GM12878 (cell line): Measurements from ENCODE around the gene DCC. TPM values are rescaled to one million over a fixed set of nuclear protein-coding genes. Genes with fewer than 3 reads are reported as not detected.

ENCODE experiments used
- ATAC-seq: fragments of 200-7000 bp; cut with Tn5 transposase; 3 replicates; pipeline ENCODE4 v1.9.1; 2020; ENCODE audit warnings: mild to moderate bottlenecking, moderate library complexity
- BruUV-seq: library from RNA; stranded (reverse); fragments of 400-500 nt; replicated peaks from 2 replicates; lab custom pipeline; 2021; lab: Mats Ljungman, UMichigan
- CTCF ChIA-PET: fragments of 300-600 bp; sonication (Branson Sonifier 250); formaldehyde crosslinking; extraction: SDS; loops from one replicate; lab custom pipeline; 2021; ENCODE audit warnings: inconsistent platforms; lab: Yijun Ruan, JAX
- POLR2A ChIA-PET: fragments of 350-600 bp; formaldehyde crosslinking; extraction: SDS; loops from one replicate; lab custom pipeline; 2021; ENCODE audit warnings: inconsistent platforms; lab: Charles Lee
- RAD21 ChIA-PET: fragments of 300-600 bp; sonication (Branson Sonifier 250); formaldehyde crosslinking; loops from one replicate; lab custom pipeline; 2023; ENCODE audit warnings: antibody characterized with exemption; ENCODE audit not compliant: unreplicated experiment; lab: Charles Lee
- SMC1A ChIA-PET: fragments of 300-600 bp; sonication (Branson Sonifier 250); formaldehyde crosslinking; loops from one replicate; lab custom pipeline; 2023; ENCODE audit not compliant: unreplicated experiment, uncharacterized antibody; lab: Charles Lee
- DNase-seq: peaks from one replicate; pipeline ENCODE4 v3.0.0-alpha.2; 2011; ENCODE audit warnings: low read depth, low spot score
- FAIRE-seq: peaks from 3 replicates; lab custom pipeline; 2011; peaks lifted over from hg19 to GRCh38; lab: Jason Lieb, UNC
- H2AFZ ChIP-seq: 2 replicates; pipeline ENCODE4 v1.6.0; 2011; ENCODE audit warnings: low read depth, low read length, control low read depth; ENCODE audit not compliant: control insufficient read depth
- H3K27ac ChIP-seq: 2 replicates; pipeline ENCODE4 v1.5.1; 2011; ENCODE audit warnings: control low read depth; ENCODE audit not compliant: control insufficient read depth, insufficient read depth
- H3K27me3 ChIP-seq, 2 experiments: replicated peaks in 1 of 2; 2 replicates each; pipeline versions ENCODE4 v1.6.0 to v1.6.1; 2011; ENCODE audit warnings: low read length in 1 of 2; ENCODE audit not compliant: control insufficient read depth in 2 of 2, insufficient read depth in 2 of 2
- H3K36me3 ChIP-seq, 2 experiments: 2 replicates each; pipeline ENCODE4 v1.5.1; 2011; ENCODE audit warnings: low read length in 1 of 2; ENCODE audit not compliant: control insufficient read depth in 2 of 2, insufficient read depth in 2 of 2
- H3K4me1 ChIP-seq: 2 replicates; pipeline ENCODE4 v1.6.1; 2011; ENCODE audit warnings: mild to moderate bottlenecking, low read length, moderate library complexity, mixed read lengths; ENCODE audit not compliant: control insufficient read depth, insufficient read depth
- H3K4me2 ChIP-seq: 2 replicates; pipeline ENCODE4 v1.6.0; 2011; ENCODE audit warnings: control low read depth; ENCODE audit not compliant: control insufficient read depth, insufficient read depth
- H3K4me3 ChIP-seq: fragments of 200-600 bp; sonication (generic); 2 replicates; pipeline ENCODE4 v1.5.1; 2016
- H3K79me2 ChIP-seq: 2 replicates; pipeline ENCODE4 v1.6.0; 2011; ENCODE audit warnings: low read length; ENCODE audit not compliant: control insufficient read depth, insufficient read depth
- H3K9ac ChIP-seq: 2 replicates; pipeline ENCODE4 v1.8.0; 2011; ENCODE audit warnings: low read length, control low read depth, mixed read lengths; ENCODE audit not compliant: control insufficient read depth, insufficient read depth
- H3K9me3 ChIP-seq: replicated peaks from 3 replicates; pipeline ENCODE4 v1.5.1; 2011; ENCODE audit warnings: mild to moderate bottlenecking, low read length; ENCODE audit not compliant: control insufficient read depth, insufficient read depth
- H4K20me1 ChIP-seq: 2 replicates; pipeline ENCODE4 v1.6.0; 2011; ENCODE audit not compliant: control insufficient read depth, insufficient read depth
- BACH1 ChIP-seq: fragments of 450-650 bp; IDR thresholded peaks from 2 replicates; pipeline ENCODE4 v1.6.1; 2017; ENCODE audit warnings: mild to moderate bottlenecking, borderline replicate concordance
- HCFC1 ChIP-seq: fragments of 150-350 bp; IDR thresholded peaks from 2 replicates; pipeline ENCODE4 v1.6.1; 2014; ENCODE audit warnings: low read length
- HDAC2 ChIP-seq: fragments of 200-600 bp; sonication (generic); IDR thresholded peaks from 2 replicates; pipeline ENCODE4 v1.6.1; 2017
- MYC ChIP-seq: IDR thresholded peaks from 2 replicates; pipeline ENCODE4 v1.6.1; 2011; ENCODE audit warnings: mild to moderate bottlenecking, low read length, moderate library complexity, inconsistent platforms; ENCODE audit not compliant: insufficient read depth, insufficient replicate concordance, insufficient read length, severe bottlenecking
- POLR2AphosphoS5 ChIP-seq: IDR thresholded peaks from 2 replicates; pipeline ENCODE4 v1.6.1; 2011; ENCODE audit warnings: mild to moderate bottlenecking, low read length, inconsistent platforms
- RAD21 ChIP-seq: IDR thresholded peaks from 2 replicates; pipeline ENCODE4 v1.6.1; 2011; ENCODE audit warnings: mild to moderate bottlenecking, low read depth, low read length, moderate library complexity; ENCODE audit not compliant: insufficient read depth
- SMAD1 ChIP-seq: fragments of 450-650 bp; IDR thresholded peaks from 2 replicates; pipeline ENCODE4 v1.6.1; 2018; ENCODE audit warnings: mild to moderate bottlenecking, low read depth; ENCODE audit not compliant: partially characterized antibody
- SUZ12 ChIP-seq: fragments of 200-600 bp; sonication (generic); IDR thresholded peaks from one replicate; pipeline ENCODE4 v1.6.1; 2018; ENCODE audit warnings: antibody characterized with exemption, mild to moderate bottlenecking; ENCODE audit not compliant: unreplicated experiment
- WGBS: methylation state at CpG from one replicate; pipeline ENCODE4 v1.1.6; 2016; ENCODE audit warnings: low lambda C conversion rate; ENCODE audit not compliant: insufficient replicate concordance, insufficient coverage; ENCODE audit errors: missing lambda C conversion rate; 5-methylcytosine and 5-hydroxymethylcytosine counted together
- in situ Hi-C: fragments of 300-500 bp; cut with MboI; formaldehyde crosslinking; loops from 9 replicates; pipeline ENCODE4 v1.14.3; 2018; ENCODE audit warnings: mixed read lengths
- intact Hi-C: fragments of 100-400 bp; cut with micrococcal nuclease; formaldehyde crosslinking; loops from one replicate; pipeline ENCODE4 v1.14.2; 2022; ENCODE audit not compliant: unreplicated experiment
- polyA plus RNA-seq, 11 experiments: library from polyadenylated mRNA; depleted of rRNA in 4 of 11; unstranded in 6 of 11; stranded (reverse) in 5 of 11; fragments of >200 nt; fragmentation: Nextera tagmentation in 4 of 11; fragmentation: Illumina TruSeq in 1 of 11; extraction: Ambion mirVana in 4 of 11; extraction: Trizol in 1 of 11; gene quantifications; 1 replicate in 1 of 11; 2 replicates in 10 of 11; pipeline versions ENCODE4 v1.2.1 to v1.2.3, GENCODE V29; 2011 to 2016; ENCODE audit warnings: inconsistent platforms in 2 of 11, missing spikeins in 2 of 11, low read depth in 1 of 11
- total RNA-seq, 4 experiments: library from RNA; depleted of rRNA in 3 of 4; stranded (reverse); fragments of >200 nt in 3 of 4; fragmentation: Illumina TruSeq in 1 of 4; extraction: Trizol in 1 of 4; gene quantifications; 2 replicates each; pipeline versions ENCODE4 v1.2.1 to v1.2.3, GENCODE V29; 2013 to 2021
- TF ChIP-seq, protein P1 (sequence below): fragments of 450-650 bp; IDR thresholded peaks from 2 replicates; pipeline ENCODE4 v1.6.1; 2016; ENCODE audit warnings: mild to moderate bottlenecking
- TF ChIP-seq, protein P2 (sequence below): IDR thresholded peaks from 2 replicates; pipeline ENCODE4 v1.6.1; 2012; ENCODE audit warnings: mild to moderate bottlenecking, low read depth, low read length
- TF ChIP-seq, protein P3 (sequence below): fragments of 450-650 bp; formaldehyde crosslinking; IDR thresholded peaks from 2 replicates; pipeline ENCODE4 v1.4.0; 2022; ENCODE audit warnings: mild to moderate bottlenecking, moderate library complexity
- TF ChIP-seq, protein P4 (sequence below): fragments of 450-650 bp; IDR thresholded peaks from 2 replicates; pipeline ENCODE4 v1.6.1; 2017; ENCODE audit warnings: low read depth, mild to moderate bottlenecking, moderate library complexity
- TF ChIP-seq, protein P5 (sequence below): IDR thresholded peaks from 2 replicates; pipeline ENCODE4 v1.6.1; 2011; ENCODE audit warnings: low read depth, low read length, improper control_type of control experiment, borderline replicate concordance

The DCC gene
- total and polyA plus RNA-seq, 10 of the 15 experiments (the other 5 are each of a cell fraction or from before 2014, with no cell fraction given): 0.01 TPM; not detected in 9

DNA sequence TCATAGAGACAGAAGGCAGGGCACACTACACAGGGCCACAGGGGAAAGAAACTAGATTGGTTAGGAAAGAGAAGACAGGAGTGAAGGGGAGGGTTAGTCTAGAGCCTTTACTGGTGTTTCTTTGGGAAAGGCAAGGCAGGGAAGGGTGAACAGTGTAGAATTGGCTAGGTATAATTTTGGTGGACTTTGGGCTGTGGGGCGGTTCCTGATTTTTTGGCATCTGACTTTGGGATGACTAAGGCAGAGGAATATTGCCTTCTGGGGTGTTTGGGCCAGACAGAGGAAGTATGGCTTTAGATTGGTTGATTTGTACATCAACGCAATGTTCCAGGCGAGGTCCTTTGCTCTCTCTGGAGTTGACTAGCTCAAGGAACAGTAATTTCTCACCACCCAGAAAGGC is 534.8 kb downstream of the DCC start (continued):
- TF ChIP-seq MYC (no peak), HDAC2 (no peak), BACH1 (no peak)

DNA sequence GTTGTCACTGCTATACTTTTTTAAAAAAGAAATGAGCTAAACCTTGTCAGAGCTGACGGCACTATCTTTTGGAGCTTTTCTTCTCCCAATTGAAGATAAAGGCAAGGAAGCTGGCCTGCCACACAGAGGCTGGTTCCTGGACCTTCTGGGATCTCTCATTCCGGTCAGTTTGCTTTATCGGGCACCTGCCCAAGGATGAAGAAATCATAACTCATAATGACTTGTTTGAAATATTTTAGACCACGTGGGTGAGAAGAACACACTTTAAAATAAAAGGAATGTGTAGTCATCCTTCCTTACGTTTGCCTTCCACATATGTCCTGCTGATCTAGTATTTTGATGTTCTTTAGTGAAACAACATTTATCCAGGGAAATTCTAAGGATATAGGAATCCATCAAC is 535.7 kb downstream of the DCC start:
- POLR2A ChIA-PET: no interaction called here
- Histone ChIP-seq H4K20me1 (no peaks in the 10 kb centered on the region), H3K4me2 (no peak overlapping the region), H3K27ac (no peak overlapping the region), H3K9ac (no peak overlapping the region), H3K36me3 (no peaks in the 10 kb centered on the region), H3K27me3 (no peaks in the 10 kb centered on the region), H2AFZ (no peak overlapping the region), H3K4me1 (no peaks in the 10 kb centered on the region), H3K4me3 (no peak overlapping the region), H3K9me3 (no peaks in the 10 kb centered on the region), H3K79me2 (no peaks in the 10 kb centered on the region)
- CTCF ChIA-PET: no interaction called here
- no TSS peak for BruUV-seq
- in situ Hi-C loops (no loop called here), intact Hi-C loops (no loop called here)
- DNase-seq (no peak), FAIRE-seq (no peak), ATAC-seq (no peak)
- WGBS: 8% methylated on average over 5 of the region's 5 CpGs
- SMC1A ChIA-PET: no interaction called here
- RAD21 ChIA-PET: no interaction called here
- TF ChIP-seq SUZ12 (no peak), HCFC1 (no peak), SMAD1 (no peak), POLR2AphosphoS5 (no peak), RAD21 (no peak)
- TF ChIP-seq, protein P1, sequence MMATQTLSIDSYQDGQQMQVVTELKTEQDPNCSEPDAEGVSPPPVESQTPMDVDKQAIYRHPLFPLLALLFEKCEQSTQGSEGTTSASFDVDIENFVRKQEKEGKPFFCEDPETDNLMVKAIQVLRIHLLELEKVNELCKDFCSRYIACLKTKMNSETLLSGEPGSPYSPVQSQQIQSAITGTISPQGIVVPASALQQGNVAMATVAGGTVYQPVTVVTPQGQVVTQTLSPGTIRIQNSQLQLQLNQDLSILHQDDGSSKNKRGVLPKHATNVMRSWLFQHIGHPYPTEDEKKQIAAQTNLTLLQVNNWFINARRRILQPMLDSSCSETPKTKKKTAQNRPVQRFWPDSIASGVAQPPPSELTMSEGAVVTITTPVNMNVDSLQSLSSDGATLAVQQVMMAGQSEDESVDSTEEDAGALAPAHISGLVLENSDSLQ: no peak
- TF ChIP-seq, protein P2, sequence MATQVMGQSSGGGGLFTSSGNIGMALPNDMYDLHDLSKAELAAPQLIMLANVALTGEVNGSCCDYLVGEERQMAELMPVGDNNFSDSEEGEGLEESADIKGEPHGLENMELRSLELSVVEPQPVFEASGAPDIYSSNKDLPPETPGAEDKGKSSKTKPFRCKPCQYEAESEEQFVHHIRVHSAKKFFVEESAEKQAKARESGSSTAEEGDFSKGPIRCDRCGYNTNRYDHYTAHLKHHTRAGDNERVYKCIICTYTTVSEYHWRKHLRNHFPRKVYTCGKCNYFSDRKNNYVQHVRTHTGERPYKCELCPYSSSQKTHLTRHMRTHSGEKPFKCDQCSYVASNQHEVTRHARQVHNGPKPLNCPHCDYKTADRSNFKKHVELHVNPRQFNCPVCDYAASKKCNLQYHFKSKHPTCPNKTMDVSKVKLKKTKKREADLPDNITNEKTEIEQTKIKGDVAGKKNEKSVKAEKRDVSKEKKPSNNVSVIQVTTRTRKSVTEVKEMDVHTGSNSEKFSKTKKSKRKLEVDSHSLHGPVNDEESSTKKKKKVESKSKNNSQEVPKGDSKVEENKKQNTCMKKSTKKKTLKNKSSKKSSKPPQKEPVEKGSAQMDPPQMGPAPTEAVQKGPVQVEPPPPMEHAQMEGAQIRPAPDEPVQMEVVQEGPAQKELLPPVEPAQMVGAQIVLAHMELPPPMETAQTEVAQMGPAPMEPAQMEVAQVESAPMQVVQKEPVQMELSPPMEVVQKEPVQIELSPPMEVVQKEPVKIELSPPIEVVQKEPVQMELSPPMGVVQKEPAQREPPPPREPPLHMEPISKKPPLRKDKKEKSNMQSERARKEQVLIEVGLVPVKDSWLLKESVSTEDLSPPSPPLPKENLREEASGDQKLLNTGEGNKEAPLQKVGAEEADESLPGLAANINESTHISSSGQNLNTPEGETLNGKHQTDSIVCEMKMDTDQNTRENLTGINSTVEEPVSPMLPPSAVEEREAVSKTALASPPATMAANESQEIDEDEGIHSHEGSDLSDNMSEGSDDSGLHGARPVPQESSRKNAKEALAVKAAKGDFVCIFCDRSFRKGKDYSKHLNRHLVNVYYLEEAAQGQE: no peak
- TF ChIP-seq, protein P3, sequence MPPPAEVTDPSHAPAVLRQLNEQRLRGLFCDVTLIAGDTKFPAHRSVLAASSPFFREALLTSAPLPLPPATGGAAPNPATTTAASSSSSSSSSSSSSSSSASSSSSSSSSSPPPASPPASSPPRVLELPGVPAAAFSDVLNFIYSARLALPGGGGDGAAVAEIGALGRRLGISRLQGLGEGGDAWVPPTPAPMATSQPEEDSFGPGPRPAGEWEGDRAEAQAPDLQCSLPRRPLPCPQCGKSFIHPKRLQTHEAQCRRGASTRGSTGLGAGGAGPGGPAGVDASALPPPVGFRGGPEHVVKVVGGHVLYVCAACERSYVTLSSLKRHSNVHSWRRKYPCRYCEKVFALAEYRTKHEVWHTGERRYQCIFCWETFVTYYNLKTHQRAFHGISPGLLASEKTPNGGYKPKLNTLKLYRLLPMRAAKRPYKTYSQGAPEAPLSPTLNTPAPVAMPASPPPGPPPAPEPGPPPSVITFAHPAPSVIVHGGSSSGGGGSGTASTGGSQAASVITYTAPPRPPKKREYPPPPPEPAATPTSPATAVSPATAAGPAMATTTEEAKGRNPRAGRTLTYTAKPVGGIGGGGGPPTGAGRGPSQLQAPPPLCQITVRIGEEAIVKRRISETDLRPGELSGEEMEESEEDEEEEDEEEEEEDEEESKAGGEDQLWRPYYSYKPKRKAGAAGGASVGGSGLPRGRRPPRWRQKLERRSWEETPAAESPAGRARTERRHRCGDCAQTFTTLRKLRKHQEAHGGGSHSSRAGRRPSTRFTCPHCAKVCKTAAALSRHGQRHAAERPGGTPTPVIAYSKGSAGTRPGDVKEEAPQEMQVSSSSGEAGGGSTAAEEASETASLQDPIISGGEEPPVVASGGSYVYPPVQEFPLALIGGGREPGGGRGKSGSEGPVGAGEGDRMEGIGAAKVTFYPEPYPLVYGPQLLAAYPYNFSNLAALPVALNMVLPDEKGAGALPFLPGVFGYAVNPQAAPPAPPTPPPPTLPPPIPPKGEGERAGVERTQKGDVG (CRISPR knock-in tag): no peak
- TF ChIP-seq, protein P4, sequence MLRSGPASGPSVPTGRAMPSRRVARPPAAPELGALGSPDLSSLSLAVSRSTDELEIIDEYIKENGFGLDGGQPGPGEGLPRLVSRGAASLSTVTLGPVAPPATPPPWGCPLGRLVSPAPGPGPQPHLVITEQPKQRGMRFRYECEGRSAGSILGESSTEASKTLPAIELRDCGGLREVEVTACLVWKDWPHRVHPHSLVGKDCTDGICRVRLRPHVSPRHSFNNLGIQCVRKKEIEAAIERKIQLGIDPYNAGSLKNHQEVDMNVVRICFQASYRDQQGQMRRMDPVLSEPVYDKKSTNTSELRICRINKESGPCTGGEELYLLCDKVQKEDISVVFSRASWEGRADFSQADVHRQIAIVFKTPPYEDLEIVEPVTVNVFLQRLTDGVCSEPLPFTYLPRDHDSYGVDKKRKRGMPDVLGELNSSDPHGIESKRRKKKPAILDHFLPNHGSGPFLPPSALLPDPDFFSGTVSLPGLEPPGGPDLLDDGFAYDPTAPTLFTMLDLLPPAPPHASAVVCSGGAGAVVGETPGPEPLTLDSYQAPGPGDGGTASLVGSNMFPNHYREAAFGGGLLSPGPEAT: no peak
- TF ChIP-seq, protein P5, sequence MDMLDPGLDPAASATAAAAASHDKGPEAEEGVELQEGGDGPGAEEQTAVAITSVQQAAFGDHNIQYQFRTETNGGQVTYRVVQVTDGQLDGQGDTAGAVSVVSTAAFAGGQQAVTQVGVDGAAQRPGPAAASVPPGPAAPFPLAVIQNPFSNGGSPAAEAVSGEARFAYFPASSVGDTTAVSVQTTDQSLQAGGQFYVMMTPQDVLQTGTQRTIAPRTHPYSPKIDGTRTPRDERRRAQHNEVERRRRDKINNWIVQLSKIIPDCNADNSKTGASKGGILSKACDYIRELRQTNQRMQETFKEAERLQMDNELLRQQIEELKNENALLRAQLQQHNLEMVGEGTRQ: no peak
